H1 (cell line): ENCODE measurements around the gene RBMS2. TPM values are rescaled to one million over a fixed set of nuclear protein-coding genes. Genes with fewer than 3 reads are reported as not detected.

Experiments used
- CTCF ChIA-PET: fragments of 300-600 bp; sonication (Branson Sonifier 250); formaldehyde crosslinking; loops from one replicate; lab custom pipeline; 2021; ENCODE audit not compliant: partially characterized antibody; lab: Charles Lee
- POLR2A ChIA-PET: fragments of 300-600 bp; sonication (Branson Sonifier 250); formaldehyde crosslinking; loops from one replicate; lab custom pipeline; 2021; ENCODE audit warnings: inconsistent platforms; ENCODE audit not compliant: partially characterized antibody; lab: Charles Lee
- DNase-seq, 2 experiments: peaks; one replicate each; pipeline versions ENCODE4 v3.0.0 to v3.0.0-alpha.2; 2010 to 2022; ENCODE audit warnings: low spot score in 2 of 2, low read depth in 1 of 2, mixed read lengths in 1 of 2
- FAIRE-seq: peaks from 2 replicates; lab custom pipeline; 2011; peaks lifted over from hg19 to GRCh38; lab: Jason Lieb, UNC
- H2AFZ ChIP-seq: 2 replicates; pipeline ENCODE4 v1.8.1; 2012; ENCODE audit warnings: low read length, inconsistent platforms
- H2AK5ac ChIP-seq: 2 replicates; pipeline ENCODE4 v1.6.1; 2013; ENCODE audit warnings: low read depth, low read length
- H2BK120ac ChIP-seq: replicated peaks from 2 replicates; pipeline ENCODE3; 2013; ENCODE audit warnings: low read depth, low read length, inconsistent platforms
- H2BK12ac ChIP-seq: 2 replicates; pipeline ENCODE4 v1.6.1; 2013; ENCODE audit warnings: low read depth, low read length
- H2BK15ac ChIP-seq: 2 replicates; pipeline ENCODE4 v1.6.1; 2013; ENCODE audit warnings: low read length
- H2BK20ac ChIP-seq: 2 replicates; pipeline ENCODE4 v1.6.1; 2013; ENCODE audit warnings: low read length
- H2BK5ac ChIP-seq: 2 replicates; pipeline ENCODE4 v1.6.1; 2013; ENCODE audit warnings: low read depth, low read length
- H3K14ac ChIP-seq: 2 replicates; pipeline ENCODE4 v1.6.1; 2013; ENCODE audit warnings: inconsistent platforms; ENCODE audit not compliant: insufficient read length
- H3K18ac ChIP-seq: 2 replicates; pipeline ENCODE4 v1.6.1; 2013; ENCODE audit warnings: low read length; ENCODE audit errors: extremely low read depth
- H3K23ac ChIP-seq: 2 replicates; pipeline ENCODE4 v1.6.1; 2013; ENCODE audit warnings: inconsistent platforms; ENCODE audit not compliant: insufficient read length
- H3K23me2 ChIP-seq: 2 replicates; pipeline ENCODE4 v1.6.1; 2013; ENCODE audit warnings: low read depth, low read length
- H3K27ac ChIP-seq: 2 replicates; pipeline ENCODE4 v1.6.1; 2011; ENCODE audit warnings: low read depth, low read length, inconsistent platforms
- H3K27me3 ChIP-seq, 4 experiments: replicated peaks in 1 of 4; 1 replicate in 1 of 4; 2 replicates in 3 of 4; pipeline versions ENCODE4 v1.6.1 to v1.8.1; 2011 to 2013; ENCODE audit warnings: low read length in 3 of 4, mild to moderate bottlenecking in 3 of 4, inconsistent platforms in 2 of 4, mixed read lengths in 2 of 4, moderate library complexity in 1 of 4; ENCODE audit not compliant: control insufficient read depth in 3 of 4, insufficient read depth in 3 of 4; ENCODE audit errors: extremely low read depth in 1 of 4
- H3K36me3 ChIP-seq, 4 experiments: 2 replicates each; pipeline versions ENCODE4 v1.6.1 to v1.8.1; 2011 to 2013; ENCODE audit warnings: mild to moderate bottlenecking in 4 of 4, low read length in 3 of 4, moderate library complexity in 2 of 4, control low read depth in 1 of 4, inconsistent platforms in 1 of 4; ENCODE audit not compliant: insufficient read depth in 4 of 4, control insufficient read depth in 2 of 4
- H3K4ac ChIP-seq: replicated peaks from 2 replicates; pipeline ENCODE3; 2013; ENCODE audit warnings: low read length, low read depth, mixed read lengths, inconsistent platforms; ENCODE audit not compliant: insufficient read length
- H3K4me1 ChIP-seq, 4 experiments: replicated peaks in 1 of 4; 1 replicate in 1 of 4; 2 replicates in 3 of 4; pipeline versions ENCODE4 v1.6.1 to v1.8.1; 2011 to 2013; ENCODE audit warnings: low read length in 3 of 4, inconsistent platforms in 2 of 4, mixed read lengths in 1 of 4; ENCODE audit not compliant: insufficient read depth in 4 of 4, control insufficient read depth in 3 of 4
- H3K4me2 ChIP-seq, 2 experiments: 2 replicates each; pipeline versions ENCODE4 v1.6.1 to v1.8.1; 2011 to 2013; ENCODE audit warnings: low read depth in 2 of 2, low read length in 2 of 2, control low read depth in 1 of 2, inconsistent platforms in 1 of 2, mild to moderate bottlenecking in 1 of 2; ENCODE audit not compliant: insufficient read depth in 1 of 2
- H3K4me3 ChIP-seq, 4 experiments: fragments of 200-600, 300-600 bp in 1 of 4; sonication (generic), shearing (Covaris generic), sonication (Bioruptor Twin) in 1 of 4; 2 replicates each; pipeline versions ENCODE4 v1.5.1 to v1.8.1; 2011 to 2016; ENCODE audit warnings: low read length in 4 of 4, low read depth in 3 of 4, control low read depth in 2 of 4, inconsistent platforms in 2 of 4, mild to moderate bottlenecking in 2 of 4, mixed read lengths in 1 of 4, moderate library complexity in 1 of 4; ENCODE audit not compliant: insufficient read depth in 2 of 4; ENCODE audit errors: extremely low read depth in 1 of 4
- H3K56ac ChIP-seq: replicated peaks from 2 replicates; pipeline ENCODE3; 2013; ENCODE audit warnings: low read depth, mild to moderate bottlenecking, mixed read lengths, low read length, inconsistent platforms; ENCODE audit not compliant: insufficient read length
- H3K79me1 ChIP-seq: 2 replicates; pipeline ENCODE4 v1.6.1; 2013; ENCODE audit warnings: low read depth, low read length, control low read depth
- H3K79me2 ChIP-seq, 2 experiments: 2 replicates each; pipeline versions ENCODE4 v1.6.1 to v1.8.1; 2012 to 2013; ENCODE audit warnings: low read length in 2 of 2, mild to moderate bottlenecking in 2 of 2, inconsistent platforms in 1 of 2; ENCODE audit not compliant: insufficient read depth in 2 of 2, control insufficient read depth in 1 of 2
- H3K9ac ChIP-seq, 4 experiments: replicated peaks in 1 of 4; 1 replicate in 1 of 4; 2 replicates in 3 of 4; pipeline versions ENCODE4 v1.6.1 to v1.8.1; 2011 to 2013; ENCODE audit warnings: low read depth in 3 of 4, low read length in 3 of 4, control low read depth in 2 of 4, mild to moderate bottlenecking in 2 of 4, moderate library complexity in 2 of 4, inconsistent platforms in 1 of 4; ENCODE audit errors: extremely low read depth in 1 of 4
- H3K9me3 ChIP-seq, 2 experiments: 2 replicates each; pipeline versions ENCODE4 v1.6.1 to v1.8.1; 2012 to 2013; ENCODE audit warnings: mild to moderate bottlenecking in 2 of 2, moderate library complexity in 2 of 2, control low read depth in 1 of 2, inconsistent platforms in 1 of 2, low read depth in 1 of 2, low read length in 1 of 2, mixed read lengths in 1 of 2; ENCODE audit not compliant: insufficient read depth in 2 of 2
- H4K20me1 ChIP-seq, 2 experiments: replicated peaks in 1 of 2; 2 replicates each; pipeline versions ENCODE3 to v1.8.1; 2011 to 2013; ENCODE audit warnings: inconsistent platforms in 2 of 2, low read length in 2 of 2, mild to moderate bottlenecking in 1 of 2; ENCODE audit not compliant: insufficient read depth in 2 of 2, control insufficient read depth in 1 of 2
- H4K5ac ChIP-seq: 2 replicates; pipeline ENCODE4 v1.6.1; 2013; ENCODE audit warnings: low read length, low read depth, mixed read lengths, inconsistent platforms; ENCODE audit not compliant: insufficient read length
- H4K8ac ChIP-seq: 2 replicates; pipeline ENCODE4 v1.8.0; 2013; ENCODE audit warnings: mild to moderate bottlenecking, moderate library complexity, low read length, inconsistent platforms; ENCODE audit not compliant: insufficient read depth; ENCODE audit errors: extremely low read depth
- H4K91ac ChIP-seq: replicated peaks from 2 replicates; pipeline ENCODE3; 2013; ENCODE audit warnings: low read length, mixed read lengths, inconsistent platforms; ENCODE audit not compliant: insufficient read length
- ASH2L ChIP-seq: fragments of 200-600, 300-600 bp; sonication (generic); IDR thresholded peaks from one replicate; pipeline ENCODE4 v1.7.1; 2017; ENCODE audit warnings: low read length
- HDAC2 ChIP-seq, 2 experiments: fragments of 300-600 bp in 1 of 2; sonication (generic) in 1 of 2; IDR thresholded peaks; 2 replicates each; pipeline ENCODE4 v1.6.1; 2011 to 2012; ENCODE audit warnings: low read depth in 2 of 2, low read length in 2 of 2, mild to moderate bottlenecking in 2 of 2, moderate library complexity in 2 of 2, borderline replicate concordance in 1 of 2, inconsistent platforms in 1 of 2
- KDM4A ChIP-seq: IDR thresholded peaks from one replicate; pipeline ENCODE4 v1.7.1; 2012; ENCODE audit warnings: low read depth, mild to moderate bottlenecking, moderate library complexity, low read length, inconsistent platforms; ENCODE audit not compliant: severe bottlenecking
- WGBS, 2 experiments: shearing (Covaris generic) in 1 of 2; methylation state at CpG; one replicate each; pipeline versions ENCODE4 v1.1.6 to v1.1.7; 2013 to 2015; ENCODE audit warnings: low lambda C conversion rate in 2 of 2, mixed read lengths in 2 of 2, inconsistent platforms in 1 of 2, low coverage in 1 of 2, missing lambda C conversion rate in 1 of 2; ENCODE audit not compliant: insufficient replicate concordance in 2 of 2, insufficient coverage in 1 of 2, insufficient read length in 1 of 2; ENCODE audit errors: extremely low coverage in 1 of 2, missing lambda C conversion rate in 1 of 2; 5-methylcytosine and 5-hydroxymethylcytosine counted together
- polyA plus RNA-seq, 7 experiments: library from polyadenylated mRNA; depleted of rRNA in 3 of 7; stranded (reverse) in 5 of 7; unstranded in 2 of 7; fragments of >200 nt in 5 of 7; fragments of 200-250 nt in 2 of 7; gene quantifications; 1 replicate in 5 of 7; 2 replicates in 1 of 7; 4 replicates in 1 of 7; pipeline versions ENCODE4 v1.2.1 to v1.2.3, GENCODE V29; 2011 to 2013; ENCODE audit warnings: missing spikeins in 2 of 7, mixed read lengths in 2 of 7
- total RNA-seq: library from RNA; stranded (reverse); fragmentation: NEBNext Ultra II Directional; extraction: Animal tissue kit (Norgen Biotek cat#: 25700); gene quantifications from 2 replicates; pipeline ENCODE4 v1.2.1, GENCODE V29; 2021

RBMS2 gene
- total and polyA plus RNA-seq, 2 of the 8 experiments (the other 6 are each of a cell fraction or from before 2014, with no cell fraction given) = 9.6 to 31.3 TPM

DNA sequence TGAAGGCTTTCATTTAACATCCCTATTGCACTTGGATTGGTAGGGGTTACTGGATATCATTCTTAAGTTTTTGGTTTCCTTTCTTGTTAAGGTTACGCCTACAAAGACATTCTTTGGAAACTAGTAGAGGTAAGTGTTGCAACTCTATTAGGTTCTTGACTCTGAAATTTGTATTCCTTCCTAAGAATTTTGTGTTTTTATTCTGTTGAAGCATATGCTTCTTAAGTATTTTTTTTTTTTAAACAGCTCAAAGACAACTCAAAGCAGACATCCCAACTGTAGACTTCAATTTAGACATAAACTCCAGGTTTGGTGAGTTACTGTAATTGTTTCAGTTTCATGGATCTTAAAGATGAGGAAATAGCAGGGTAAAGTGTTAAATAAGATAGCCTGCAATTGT is 1.1 kb upstream of the RBMS2 start:
- Histone ChIP-seq H2BK15ac (no peak overlapping the region), H3K14ac (no peak overlapping the region), H4K5ac (no peak overlapping the region), H2BK5ac (no peak overlapping the region), H3K4ac (no peak overlapping the region), H3K18ac (no peak overlapping the region), H3K9ac (no peak overlapping the region), H3K4me2 (no peak overlapping the region), H3K56ac (no peak overlapping the region), H3K27ac (no peak overlapping the region), H2BK120ac (no peak overlapping the region), H3K4me3 (no peak overlapping the region), H4K8ac (no peak overlapping the region), H2AK5ac (no peak overlapping the region), H3K9me3 (no peaks in the 10 kb centered on the region), H3K23ac (no peak overlapping the region), H3K4me1 (peaks cover 0 to 2% (median under 1%) of the 10 kb centered on the region in 4 experiments; a peak in 4 of 7 replicates), H2BK20ac (no peak overlapping the region), H4K91ac (no peak overlapping the region), H2BK12ac (no peak overlapping the region), H3K79me1 (no peaks in the 10 kb centered on the region), H3K27me3 (no peaks in the 10 kb centered on the region), H3K36me3 (no peaks in the 10 kb centered on the region), H2AFZ (no peak overlapping the region), H4K20me1 (no peaks in the 10 kb centered on the region), H3K79me2 (peaks cover 0 to 11% of the 10 kb centered on the region in 2 experiments; a peak in 2 of 4 replicates), H3K23me2 (peaks cover 5% of the 10 kb centered on the region; the same call in 1 of the 2 replicates)
- DNase-seq = no peak
- WGBS, 2 experiments = 85% methylated on average over 1 of the region's 1 CpG; no CpG with 5 or more reads in 1 of the 2 experiments
- ChIA-PET POLR2A (interaction anchor here (0.6 to 1.6 kb wide), 2 partner anchors 49 to 633 kb away, joined by 5 read pairs; no protein-coding TSS in a partner anchor), CTCF (interaction anchor here (0.6 to 16.9 kb wide), 4 partner anchors 8 to 70 kb away, joined by 3 to 279 read pairs (median 4); no protein-coding TSS in a partner anchor)
- no peak for FAIRE-seq
- TF ChIP-seq KDM4A (no peak), ASH2L (no peak), HDAC2 (IDR thresholded peaks at IDR 0.05; ENCODE audit: borderline replicate concordance in 1 of 2, low read depth in 2 of 2, low read length in 2 of 2) (no peak)
